ENCODE data around the gene TATDN3. TPM values are rescaled to one million over a fixed set of nuclear protein-coding genes. Genes with fewer than 3 reads are reported as not detected.

The TATDN3 gene
- total RNA-seq, 1 experiment from 2014 or later, result 10.3 TPM

- H3K9me3 Mint-ChIP-seq (ENCODE audit: low read depth, unreplicated experiment), result peaks cover 2% of the 10 kb centered on the region
- peaks cover 19% of the 10 kb centered on the region for H3K36me3 Mint-ChIP-seq (ENCODE audit: insufficient read depth, unreplicated experiment)
- no peaks in the 10 kb centered on the region for H3K27me3 Mint-ChIP-seq (ENCODE audit: unreplicated experiment)
- no peak overlapping the region for H3K4me3 Mint-ChIP-seq (ENCODE audit: low read depth, unreplicated experiment)
- TF ChIP-seq, protein P1, sequence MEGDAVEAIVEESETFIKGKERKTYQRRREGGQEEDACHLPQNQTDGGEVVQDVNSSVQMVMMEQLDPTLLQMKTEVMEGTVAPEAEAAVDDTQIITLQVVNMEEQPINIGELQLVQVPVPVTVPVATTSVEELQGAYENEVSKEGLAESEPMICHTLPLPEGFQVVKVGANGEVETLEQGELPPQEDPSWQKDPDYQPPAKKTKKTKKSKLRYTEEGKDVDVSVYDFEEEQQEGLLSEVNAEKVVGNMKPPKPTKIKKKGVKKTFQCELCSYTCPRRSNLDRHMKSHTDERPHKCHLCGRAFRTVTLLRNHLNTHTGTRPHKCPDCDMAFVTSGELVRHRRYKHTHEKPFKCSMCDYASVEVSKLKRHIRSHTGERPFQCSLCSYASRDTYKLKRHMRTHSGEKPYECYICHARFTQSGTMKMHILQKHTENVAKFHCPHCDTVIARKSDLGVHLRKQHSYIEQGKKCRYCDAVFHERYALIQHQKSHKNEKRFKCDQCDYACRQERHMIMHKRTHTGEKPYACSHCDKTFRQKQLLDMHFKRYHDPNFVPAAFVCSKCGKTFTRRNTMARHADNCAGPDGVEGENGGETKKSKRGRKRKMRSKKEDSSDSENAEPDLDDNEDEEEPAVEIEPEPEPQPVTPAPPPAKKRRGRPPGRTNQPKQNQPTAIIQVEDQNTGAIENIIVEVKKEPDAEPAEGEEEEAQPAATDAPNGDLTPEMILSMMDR (IDR thresholded peaks at IDR 0.05; ENCODE audit: unreplicated experiment), result no peak
- CTCF ChIA-PET, result interaction anchor here (0.5 kb wide), 1 partner anchor 37 kb away, joined by 4 read pairs; no protein-coding TSS in a partner anchor
- no peak overlapping the region for H3K27ac Mint-ChIP-seq (ENCODE audit: unreplicated experiment)
- no peak for DNase-seq
- peaks cover 25% of the 10 kb centered on the region for H3K4me1 Mint-ChIP-seq (ENCODE audit: low read depth, unreplicated experiment)
- BruUV-seq (replicated peaks), result no TSS peak
- intact Hi-C loops (cut with micrococcal nuclease; ENCODE audit: unreplicated experiment), result no loop called here
Measured at GRCh38 chr1:212852105-212852688, 60.5 kb downstream of the TATDN3 start.

GRCh38 chr1:212853658-212854057 lies 62.0 kb downstream of the TATDN3 start:
- peaks cover 34% of the 10 kb centered on the region for H3K36me3 Mint-ChIP-seq (ENCODE audit: insufficient read depth, unreplicated experiment)
- peaks cover 2% of the 10 kb centered on the region for H3K9me3 Mint-ChIP-seq (ENCODE audit: low read depth, unreplicated experiment)
- no peak overlapping the region for H3K4me3 Mint-ChIP-seq (ENCODE audit: low read depth, unreplicated experiment)
- H3K4me1 Mint-ChIP-seq (ENCODE audit: low read depth, unreplicated experiment), result peaks cover 25% of the 10 kb centered on the region
- no TSS peak for BruUV-seq (replicated peaks)
- no peak overlapping the region for H3K27ac Mint-ChIP-seq (ENCODE audit: unreplicated experiment)
- no peaks in the 10 kb centered on the region for H3K27me3 Mint-ChIP-seq (ENCODE audit: unreplicated experiment)
- CTCF ChIA-PET, result interaction anchor here (0.6 kb wide), 1 partner anchor 233 kb away, joined by 3 read pairs; no protein-coding TSS in a partner anchor
- TF ChIP-seq, protein P1 (IDR thresholded peaks at IDR 0.05; ENCODE audit: unreplicated experiment), result no peak
- no peak for DNase-seq
- intact Hi-C loops (cut with micrococcal nuclease; ENCODE audit: unreplicated experiment), result no loop called here

DNA sequence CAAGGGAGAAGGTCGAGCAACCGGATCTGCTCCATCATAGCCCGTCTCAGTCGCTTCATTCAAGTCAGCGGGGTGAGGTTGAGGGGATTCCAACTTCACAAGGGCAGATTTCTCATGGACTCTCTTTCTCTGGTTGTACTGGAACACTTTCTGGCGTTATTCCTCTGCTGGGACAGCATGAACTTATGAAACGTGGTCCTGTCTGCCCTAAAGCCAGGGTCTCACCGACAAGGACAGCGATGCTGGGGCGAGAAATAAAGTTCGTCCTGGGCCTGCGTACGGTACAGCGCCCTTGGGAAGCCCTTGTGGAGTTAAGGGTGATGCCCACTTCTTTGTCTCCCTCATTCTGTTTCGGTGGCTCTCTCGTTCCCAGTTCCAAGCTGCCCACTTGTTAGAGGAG lies 65.1 kb downstream of the TATDN3 start:
- Mint-ChIP-seq H3K4me3 (ENCODE audit: low read depth, unreplicated experiment) (no peak overlapping the region), H3K27me3 (ENCODE audit: unreplicated experiment) (no peaks in the 10 kb centered on the region), H3K4me1 (ENCODE audit: low read depth, unreplicated experiment) (peaks cover 25% of the 10 kb centered on the region), H3K36me3 (ENCODE audit: insufficient read depth, unreplicated experiment) (peaks cover 42% of the 10 kb centered on the region), H3K27ac (ENCODE audit: unreplicated experiment) (no peak overlapping the region), H3K9me3 (ENCODE audit: low read depth, unreplicated experiment) (peaks cover 2% of the 10 kb centered on the region)
- TSS peak; percentile 59 for BruUV-seq (replicated peaks)
- no peak for DNase-seq
- intact Hi-C loops (cut with micrococcal nuclease; ENCODE audit: unreplicated experiment), result loop anchor here (2.0 kb wide), 1 partner anchor 64 kb away; no protein-coding TSS in a partner anchor
- CTCF ChIA-PET, result interaction anchor here (0.7 to 1.9 kb wide), 3 partner anchors 23 to 826 kb away, joined by 4 to 19 read pairs (median 12); no protein-coding TSS in a partner anchor
- TF ChIP-seq, protein P1 (IDR thresholded peaks at IDR 0.05; ENCODE audit: unreplicated experiment), result no peak

- Mint-ChIP-seq H3K27ac (ENCODE audit: unreplicated experiment) (peak within 1 kb of the TSS; percentile 82), H3K27me3 (ENCODE audit: unreplicated experiment) (no peaks in the 10 kb centered on the region), H3K4me3 (ENCODE audit: low read depth, unreplicated experiment) (no peak within 1 kb of the TSS), H3K4me1 (ENCODE audit: low read depth, unreplicated experiment) (peaks cover 25% of the 10 kb centered on the region), H3K36me3 (ENCODE audit: insufficient read depth, unreplicated experiment) (peaks cover 37% of the 10 kb centered on the region), H3K9me3 (ENCODE audit: low read depth, unreplicated experiment) (no peaks in the 10 kb centered on the region)
- no TSS peak for BruUV-seq (replicated peaks)
- CTCF ChIA-PET, result interaction anchor here (0.6 to 1.9 kb wide), 19 partner anchors 17 to 1104 kb away, joined by 3 to 19 read pairs (median 3); partner anchors contain the start of genes ATF3, NSL1 and TATDN3
- TF ChIP-seq, protein P1 (IDR thresholded peaks at IDR 0.05; ENCODE audit: unreplicated experiment), result no peak
- intact Hi-C loops (cut with micrococcal nuclease; ENCODE audit: unreplicated experiment), result loop anchor here (2.0 kb wide), 3 partner anchors 23 to 65 kb away; no protein-coding TSS in a partner anchor
- DNase-seq, result peak; percentile 99
Measured at GRCh38 chr1:212857992-212858460, 66.3 kb downstream of the TATDN3 start, which contains the start of gene FLVCR1. Gene FLVCR1, plus strand, starts transcription at chr1:212858275. Its CDS starts 178 bp downstream, at chr1:212858453.
